Colonic mucosa (tissue), 4 donors: Measurements from ENCODE around the gene IPP. TPM values are rescaled to one million over a fixed set of nuclear protein-coding genes. Genes with fewer than 3 reads are reported as not detected.

Experiments used
- DNase-seq: peaks from one replicate; pipeline ENCODE4 v3.0.0-alpha.2; 2020
- H3K27ac ChIP-seq: fragments of 200-600 bp; one replicate; pipeline ENCODE4 v1.8.0; 2021
- H3K27me3 ChIP-seq: fragments of 200-600 bp; one replicate; pipeline ENCODE4 v1.8.0; 2021
- H3K36me3 ChIP-seq: fragments of 200-600 bp; one replicate; pipeline ENCODE4 v1.8.0; 2021
- H3K4me1 ChIP-seq: fragments of 200-600 bp; one replicate; pipeline ENCODE4 v1.8.0; 2021; ENCODE audit warnings: mild to moderate bottlenecking
- H3K4me3 ChIP-seq: fragments of 200-600 bp; one replicate; pipeline ENCODE4 v1.8.0; 2021
- H3K9ac ChIP-seq, 2 donors: one replicate each; pipeline ENCODE4 v1.7.0; 2013; ENCODE audit warnings: control low read depth in 2 of 2, low read depth in 2 of 2, low read length in 2 of 2
- H3K9me3 ChIP-seq: fragments of 200-600 bp; one replicate; pipeline ENCODE4 v1.8.0; 2021
- CTCF ChIP-seq: fragments of 200-600 bp; IDR thresholded peaks from one replicate; pipeline ENCODE4 v1.8.0; 2022; ENCODE audit warnings: antibody characterized with exemption, mild to moderate bottlenecking
- intact Hi-C: fragments of 100-400 bp; cut with DNase I; formaldehyde crosslinking; loops from one replicate; pipeline ENCODE4 v1.14.1; 2022
- total RNA-seq, 2 donors: library from RNA; stranded (reverse); fragmentation: NEBNext Ultra II Directional in 1 of 2; extraction: Animal tissue kit (Norgen Biotek cat#: 25700) in 1 of 2; gene quantifications; one replicate each; pipeline ENCODE4 v1.2.1, GENCODE V29; 2021
- donor health status: healthy.
- donor health status: DM: no; HTN: no; CAD: no.
- donor health status: DM: no; HTN: no; CAD: no.

The IPP gene
- total RNA-seq, 2 donors from 2014 or later, result 17.7 to 19.2 TPM

- no peak for DNase-seq
- H3K27ac ChIP-seq, result no peak overlapping the region
- no peak overlapping the region for H3K4me3 ChIP-seq
- no peak for TF ChIP-seq CTCF
- peaks cover 24% of the 10 kb centered on the region for H3K36me3 ChIP-seq
- intact Hi-C loops, result no loop called here
- H3K27me3 ChIP-seq, result no peaks in the 10 kb centered on the region
- no peaks in the 10 kb centered on the region for H3K4me1 ChIP-seq
- H3K9me3 ChIP-seq, result no peaks in the 10 kb centered on the region
- H3K9ac ChIP-seq, result no peak overlapping the region
These were observed 91.2 kb downstream of the IPP start for GRCh38 chr1:45659222-45659621.

GRCh38 chr1:45658171-45658570 is 92.3 kb downstream of the IPP start:
- Histone ChIP-seq H3K27ac (peak overlapping the region; percentile 36), H3K4me3 (no peak overlapping the region), H3K27me3 (no peaks in the 10 kb centered on the region), H3K4me1 (no peaks in the 10 kb centered on the region), H3K36me3 (peaks cover 24% of the 10 kb centered on the region), H3K9me3 (no peaks in the 10 kb centered on the region), H3K9ac (no peak overlapping the region)
- no peak for TF ChIP-seq CTCF
- intact Hi-C loops, result no loop called here
- no peak for DNase-seq

- no peak for TF ChIP-seq CTCF
- no peak overlapping the region for H3K9ac ChIP-seq
- intact Hi-C loops, result no loop called here
- no peak overlapping the region for H3K4me3 ChIP-seq
- peaks cover 24% of the 10 kb centered on the region for H3K36me3 ChIP-seq
- no peaks in the 10 kb centered on the region for H3K27me3 ChIP-seq
- H3K27ac ChIP-seq, result no peak overlapping the region
- H3K4me1 ChIP-seq, result no peaks in the 10 kb centered on the region
- H3K9me3 ChIP-seq, result no peaks in the 10 kb centered on the region
- DNase-seq, result no peak
These were observed 93.8 kb downstream of the IPP start for GRCh38 chr1:45656573-45657226.

GRCh38 chr1:45654540-45655280 is 95.7 kb downstream of the IPP start:
- TF ChIP-seq CTCF, result no peak
- Histone ChIP-seq H3K9ac (no peak overlapping the region), H3K27ac (no peak overlapping the region), H3K27me3 (no peaks in the 10 kb centered on the region), H3K4me3 (no peak overlapping the region), H3K9me3 (no peaks in the 10 kb centered on the region), H3K4me1 (no peaks in the 10 kb centered on the region), H3K36me3 (peaks cover 24% of the 10 kb centered on the region)
- intact Hi-C loops, result no loop called here
- no peak for DNase-seq

Other genes with a start within 250 kb of the IPP start
- 100 to 1,000 TPM; 325 to 508 TPM for gene PRDX1, start 228.8 kb downstream of the IPP start, total RNA-seq
- 100 to 1,000 TPM; 203 to 263 TPM for gene AKR1A1, start 199.8 kb downstream of the IPP start, total RNA-seq
- gene NASP, start 166.6 kb downstream of the IPP start, total RNA-seq, result 100 to 1,000 TPM in 1 of 2 donors, 10 to 100 TPM in 1; 54.7 to 119 TPM
- 1 to 10 TPM; 1.8 to 2.4 TPM for gene CCDC17, start 126.6 kb downstream of the IPP start, total RNA-seq
- gene GPBP1L1, start 64.1 kb downstream of the IPP start, total RNA-seq, result 100 to 1,000 TPM; 157 to 214 TPM
- gene TMEM69, start 62.5 kb downstream of the IPP start, total RNA-seq, result 10 to 100 TPM; 21.4 to 23.6 TPM
- 10 to 100 TPM; 76.3 to 79.1 TPM for gene MAST2, start 53.0 kb upstream of the IPP start, total RNA-seq